Aorta (tissue), 5 donors: ENCODE measurements around the gene FADS3. TPM values are rescaled to one million over a fixed set of nuclear protein-coding genes. Genes with fewer than 3 reads are reported as not detected.

ENCODE experiments used
- ATAC-seq: fragments of 200-7000 bp; cut with Tn5 transposase; one replicate; pipeline ENCODE4 v1.9.1; 2022; ENCODE audit warnings: moderate library complexity; ENCODE audit not compliant: low FRiP score
- DNase-seq, 2 donors: peaks; one replicate each; pipeline ENCODE4 v3.0.0-alpha.2; 2020
- H3K27ac ChIP-seq, 2 donors: one replicate each; pipeline ENCODE4 v1.5.1; 2013; ENCODE audit warnings: low read length in 2 of 2, mild to moderate bottlenecking in 2 of 2, moderate library complexity in 2 of 2, control low read depth in 1 of 2, inconsistent platforms in 1 of 2, low read depth in 1 of 2
- H3K27me3 ChIP-seq, 2 donors: one replicate each; pipeline ENCODE4 v1.6.1; 2013; ENCODE audit warnings: control low read depth in 1 of 2, low read length in 1 of 2, mild to moderate bottlenecking in 1 of 2, moderate library complexity in 1 of 2; ENCODE audit not compliant: insufficient read depth in 2 of 2, control insufficient read depth in 1 of 2
- H3K36me3 ChIP-seq, 2 donors: one replicate each; pipeline ENCODE4 v1.6.1; 2013; ENCODE audit warnings: control low read depth in 1 of 2, low read length in 1 of 2, mild to moderate bottlenecking in 1 of 2; ENCODE audit not compliant: insufficient read depth in 2 of 2, control insufficient read depth in 1 of 2
- H3K4me1 ChIP-seq, 2 donors: one replicate each; pipeline ENCODE4 v1.6.1; 2013; ENCODE audit warnings: low read length in 2 of 2, control low read depth in 1 of 2, mild to moderate bottlenecking in 1 of 2, moderate library complexity in 1 of 2; ENCODE audit not compliant: insufficient read depth in 2 of 2, control insufficient read depth in 1 of 2
- H3K4me3 ChIP-seq, 2 donors: one replicate each; pipeline ENCODE4 v1.5.1; 2013; ENCODE audit warnings: low read length in 2 of 2, control low read depth in 1 of 2, mild to moderate bottlenecking in 1 of 2
- H3K9me3 ChIP-seq: one replicate; pipeline ENCODE4 v1.6.1; 2013; ENCODE audit warnings: mild to moderate bottlenecking, low read length; ENCODE audit not compliant: control insufficient read depth
- WGBS, 2 donors: extraction: QIAGEN DNeasy Blood & Tissue Kit; methylation state at CpG; one replicate each; pipeline ENCODE4 v1.1.7; 2013; 5-methylcytosine and 5-hydroxymethylcytosine counted together
- intact Hi-C, 2 donors: fragments of 100-400 bp; cut with DNase I; formaldehyde crosslinking; loops; one replicate each; pipeline versions ENCODE4 v1.14.2 to v1.15.0; 2022
- polyA plus RNA-seq, 2 donors: library from polyadenylated mRNA; stranded (reverse); fragments of 200-250 nt; gene quantifications; one replicate each; pipeline ENCODE4 v1.2.3, GENCODE V29; 2013
- total RNA-seq, 2 donors: library from RNA; stranded (reverse); fragmentation: NEBNext Ultra II Directional; extraction: Animal tissue kit (Norgen Biotek cat#: 25700); gene quantifications; one replicate each; pipeline ENCODE4 v1.2.1, GENCODE V29; 2021
- donor health status: healthy with polysubstance abuse.
- donor health status: Bipolar disorder and iron deficiency.
- donor health status: DM: no; HTN: no; CAD: no.
- donor health status: DM: no; HTN: no; CAD: no.
- donor health status: DM: yes; HTN: yes; CAD: no.

FADS3 gene
- total and polyA plus RNA-seq, 4 donors: 33.8 to 402 (median 150) TPM

DNA sequence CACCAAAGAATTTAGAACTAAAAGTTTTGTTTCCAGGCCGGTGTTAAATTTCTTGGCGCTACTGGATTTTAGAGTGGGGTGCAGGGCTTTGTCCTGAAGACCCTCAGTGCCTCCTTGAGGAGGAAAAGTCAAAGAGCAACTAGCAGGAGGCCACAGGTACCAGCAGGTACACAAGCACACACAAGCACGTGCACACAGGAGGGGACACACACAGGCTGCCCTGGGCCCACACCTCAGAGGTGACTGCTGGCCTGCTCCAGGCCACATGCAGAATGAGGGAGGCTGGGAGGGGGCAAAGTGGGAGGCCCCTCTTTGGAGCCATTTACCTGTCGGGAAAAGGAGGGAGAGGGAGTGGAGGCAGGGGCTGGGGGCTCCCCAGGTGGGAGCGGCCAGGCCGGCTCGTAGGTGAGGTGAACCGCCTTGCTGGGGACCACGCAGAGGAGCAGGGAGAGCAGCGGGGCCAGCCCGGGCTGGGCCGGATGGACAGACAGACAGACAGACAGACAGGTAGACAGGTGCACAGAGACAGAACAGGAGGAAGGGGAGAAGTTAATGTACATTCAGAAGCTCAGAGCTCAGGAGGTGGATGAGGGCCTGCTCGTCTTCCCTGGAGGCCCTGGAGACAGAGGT lies 13.8 kb upstream of the FADS3 start:
- Histone ChIP-seq H3K4me3 (no peak overlapping the region), H3K27me3 (no peaks in the 10 kb centered on the region), H3K27ac (no peak overlapping the region), H3K9me3 (no peaks in the 10 kb centered on the region), H3K36me3 (no peaks in the 10 kb centered on the region), H3K4me1 (no peaks in the 10 kb centered on the region)
- intact Hi-C loops: no loop called here
- no peak for ATAC-seq
- no peak for DNase-seq
- 94 to 95% methylated on average over 13 of the region's 13 CpGs for WGBS, 2 donors

DNA sequence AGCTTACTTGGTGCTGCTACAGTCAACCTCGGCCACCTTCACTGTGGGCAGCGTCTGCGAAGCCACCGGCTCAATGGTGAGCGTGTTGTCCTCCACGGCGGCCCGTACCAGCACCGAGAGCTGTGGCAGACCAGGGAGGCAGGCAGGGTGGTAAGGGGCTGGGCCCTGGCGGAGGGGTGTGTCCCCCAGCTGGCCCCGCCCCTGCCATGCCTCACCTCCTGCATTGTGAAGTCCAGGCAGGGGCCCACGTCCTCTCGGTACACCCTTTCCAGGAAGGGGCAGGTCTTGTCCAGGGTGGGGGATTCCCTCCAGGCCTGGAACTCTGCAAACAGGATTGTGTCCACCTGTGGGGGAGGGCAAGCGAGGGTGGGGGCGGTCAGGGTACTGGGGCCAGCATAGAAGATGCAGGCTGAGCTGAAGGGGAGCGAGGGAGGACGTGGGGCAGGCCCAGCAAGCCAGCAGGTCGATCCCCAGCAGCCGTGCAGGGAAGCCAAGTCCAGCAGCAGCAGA lies 13.2 kb upstream of the FADS3 start:
- DNase-seq: no peak
- Histone ChIP-seq H3K4me3 (no peak overlapping the region), H3K4me1 (no peaks in the 10 kb centered on the region), H3K27me3 (no peaks in the 10 kb centered on the region), H3K36me3 (no peaks in the 10 kb centered on the region), H3K9me3 (no peaks in the 10 kb centered on the region), H3K27ac (no peak overlapping the region)
- no peak for ATAC-seq
- 78 to 79% methylated on average over 18 to 19 of the region's 19 CpGs for WGBS, 2 donors
- intact Hi-C loops: no loop called here

DNA sequence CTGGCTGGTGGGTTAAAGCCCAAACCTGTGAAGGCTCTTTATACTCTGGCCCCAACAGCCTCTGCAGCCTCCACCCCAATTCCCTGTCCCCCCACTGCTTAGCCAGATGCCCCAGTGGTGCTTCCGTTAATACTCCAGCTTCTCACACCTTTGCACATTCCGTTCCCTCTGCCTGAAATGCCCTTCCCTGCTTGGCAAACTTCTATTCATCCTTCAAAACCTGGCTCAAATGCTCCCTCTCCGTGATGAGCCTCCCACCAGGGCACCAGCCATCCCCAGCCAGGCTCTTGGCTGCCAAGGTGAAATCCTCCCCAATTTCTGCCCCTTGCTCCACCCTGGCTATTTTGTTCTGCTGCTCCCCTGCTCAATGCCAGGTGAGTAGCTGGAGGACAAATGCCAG lies 12.5 kb upstream of the FADS3 start:
- H3K4me1 ChIP-seq: no peaks in the 10 kb centered on the region
- DNase-seq: no peak
- H3K36me3 ChIP-seq: no peaks in the 10 kb centered on the region
- no peak for ATAC-seq
- 97% methylated on average over 3 of the region's 3 CpGs for WGBS, 2 donors
- no peaks in the 10 kb centered on the region for H3K27me3 ChIP-seq
- H3K27ac ChIP-seq: no peak overlapping the region
- no peaks in the 10 kb centered on the region for H3K9me3 ChIP-seq
- no peak overlapping the region for H3K4me3 ChIP-seq
- intact Hi-C loops: no loop called here

DNA sequence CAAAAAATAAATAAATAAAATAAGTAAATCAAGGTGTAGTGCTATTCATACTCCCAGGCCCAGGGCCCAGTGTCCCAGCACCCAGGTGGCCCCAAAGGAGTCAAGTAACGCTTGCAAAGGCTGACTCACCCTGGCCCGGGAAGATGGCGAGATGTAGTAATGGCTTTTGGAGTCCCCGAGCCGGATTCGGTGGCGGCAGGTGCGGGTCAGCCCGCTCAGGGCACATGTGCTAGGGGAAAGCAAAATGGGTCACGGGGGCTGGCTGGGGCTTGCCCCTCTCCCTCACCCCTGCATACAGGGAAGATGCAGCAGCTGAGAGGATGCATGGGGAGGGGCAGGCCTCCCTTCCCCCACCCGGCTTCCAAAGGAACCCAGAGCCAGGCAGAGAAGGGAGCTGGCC lies 11.0 kb upstream of the FADS3 start:
- no peak for ATAC-seq
- no peaks in the 10 kb centered on the region for H3K4me1 ChIP-seq
- no peaks in the 10 kb centered on the region for H3K9me3 ChIP-seq
- no peaks in the 10 kb centered on the region for H3K27me3 ChIP-seq
- H3K27ac ChIP-seq: no peak overlapping the region
- intact Hi-C loops: no loop called here
- WGBS, 2 donors: 93 to 95% methylated on average over 11 of the region's 11 CpGs
- H3K36me3 ChIP-seq: no peaks in the 10 kb centered on the region
- no peak overlapping the region for H3K4me3 ChIP-seq
- no peak for DNase-seq

DNA sequence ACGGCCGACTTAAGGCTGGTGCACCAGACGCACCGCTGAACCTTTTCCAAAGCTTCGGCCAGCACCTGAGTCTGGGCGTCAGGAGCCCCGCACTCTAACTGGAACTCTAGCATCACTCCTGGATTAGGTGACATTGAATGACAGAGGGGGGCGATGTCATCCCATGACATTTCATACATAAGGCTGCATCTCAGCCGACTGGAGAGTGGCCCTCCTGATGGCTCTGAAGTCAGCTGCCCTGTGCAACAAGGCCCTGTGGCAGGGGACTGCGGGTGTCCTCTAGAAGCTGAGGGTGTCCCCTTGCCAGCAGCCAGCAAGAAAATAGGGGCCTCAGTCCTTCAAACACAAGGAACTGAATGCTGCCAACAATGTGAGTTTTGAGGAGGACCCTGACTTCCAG lies 10.1 kb upstream of the FADS3 start:
- no peak overlapping the region for H3K27ac ChIP-seq
- intact Hi-C loops: loop anchor here in 1 of 2 donors (2.0 kb wide), 1 partner anchor 179 kb away; no protein-coding TSS in a partner anchor
- H3K27me3 ChIP-seq: no peaks in the 10 kb centered on the region
- H3K9me3 ChIP-seq: no peaks in the 10 kb centered on the region
- H3K4me3 ChIP-seq: no peak overlapping the region
- DNase-seq (no peak), ATAC-seq (no peak)
- H3K4me1 ChIP-seq: no peaks in the 10 kb centered on the region
- WGBS, 2 donors: 91% methylated on average over 10 of the region's 10 CpGs
- H3K36me3 ChIP-seq: no peaks in the 10 kb centered on the region

DNA sequence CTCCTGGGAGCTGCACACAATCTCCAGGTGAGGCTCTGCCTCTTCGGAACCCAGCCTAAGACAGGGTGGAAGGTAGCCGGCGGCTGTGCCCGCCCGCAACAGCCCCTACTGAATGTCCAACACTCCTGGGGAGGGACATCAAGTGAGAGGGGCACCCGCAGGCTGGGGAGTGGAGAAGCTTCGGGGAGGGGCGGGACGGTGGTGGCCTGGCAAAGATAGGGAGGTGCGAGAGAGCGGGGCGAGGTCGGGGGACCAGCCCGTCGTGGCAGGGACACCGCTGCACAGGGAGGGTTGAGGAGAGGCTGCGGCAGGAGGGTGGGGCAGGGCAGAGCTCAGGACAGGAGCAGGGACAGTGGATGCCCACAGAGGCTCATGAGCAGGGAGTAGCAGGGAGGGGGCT lies 8.9 kb upstream of the FADS3 start:
- ATAC-seq (no peak), DNase-seq (no peak)
- H3K9me3 ChIP-seq: no peaks in the 10 kb centered on the region
- H3K36me3 ChIP-seq: no peaks in the 10 kb centered on the region
- H3K27me3 ChIP-seq: no peaks in the 10 kb centered on the region
- no peak overlapping the region for H3K27ac ChIP-seq
- no peaks in the 10 kb centered on the region for H3K4me1 ChIP-seq
- 91 to 93% methylated on average over 17 of the region's 17 CpGs for WGBS, 2 donors
- intact Hi-C loops: loop anchor here in 1 of 2 donors (2.0 kb wide), 1 partner anchor 181 kb away; no protein-coding TSS in a partner anchor
- H3K4me3 ChIP-seq: no peak overlapping the region

DNA sequence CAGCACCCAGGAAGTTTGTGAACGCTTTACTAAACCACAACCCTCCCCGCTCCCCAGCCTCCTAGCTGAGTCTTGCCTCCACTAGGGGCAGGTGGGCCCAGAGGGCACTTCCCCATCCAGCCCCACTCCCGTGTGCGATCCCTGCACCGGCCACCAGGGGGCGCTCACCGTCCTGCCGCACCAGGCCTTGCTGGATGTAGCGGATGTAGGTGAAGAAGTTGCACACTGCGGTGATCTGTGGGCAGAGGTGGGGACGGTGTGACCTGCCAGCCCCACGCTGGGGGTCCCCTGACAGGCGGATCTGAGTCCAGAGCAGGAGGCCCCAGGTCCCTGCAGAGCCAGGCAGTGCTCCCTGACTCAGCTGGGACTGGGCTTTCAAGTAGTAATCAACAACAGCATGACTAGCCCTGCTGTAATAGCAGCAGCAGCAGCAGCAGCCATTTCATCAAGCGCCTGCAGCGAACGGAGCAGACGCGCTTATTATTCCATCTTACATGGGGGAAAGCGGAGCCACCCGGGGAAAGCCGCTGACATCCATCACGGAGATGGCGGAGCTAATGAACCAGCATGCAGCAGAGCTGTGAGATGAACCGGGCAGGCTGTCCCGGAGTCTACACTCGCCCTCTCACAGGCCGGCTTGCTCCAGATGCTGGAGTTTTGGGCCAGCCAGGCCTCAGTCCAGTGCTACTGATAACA lies 7.9 kb upstream of the FADS3 start:
- no peaks in the 10 kb centered on the region for H3K9me3 ChIP-seq
- no peaks in the 10 kb centered on the region for H3K36me3 ChIP-seq
- no peak overlapping the region for H3K4me3 ChIP-seq
- no peak overlapping the region for H3K27ac ChIP-seq
- WGBS, 2 donors: 49% methylated on average over 27 of the region's 27 CpGs
- no peaks in the 10 kb centered on the region for H3K27me3 ChIP-seq
- DNase-seq (peak; percentile 89 to 96), ATAC-seq (peak; percentile 89)
- no peaks in the 10 kb centered on the region for H3K4me1 ChIP-seq
- intact Hi-C loops: loop anchor here (1.0 to 5.0 kb wide), 6 partner anchors 28 to 210 kb away; no protein-coding TSS in a partner anchor

DNA sequence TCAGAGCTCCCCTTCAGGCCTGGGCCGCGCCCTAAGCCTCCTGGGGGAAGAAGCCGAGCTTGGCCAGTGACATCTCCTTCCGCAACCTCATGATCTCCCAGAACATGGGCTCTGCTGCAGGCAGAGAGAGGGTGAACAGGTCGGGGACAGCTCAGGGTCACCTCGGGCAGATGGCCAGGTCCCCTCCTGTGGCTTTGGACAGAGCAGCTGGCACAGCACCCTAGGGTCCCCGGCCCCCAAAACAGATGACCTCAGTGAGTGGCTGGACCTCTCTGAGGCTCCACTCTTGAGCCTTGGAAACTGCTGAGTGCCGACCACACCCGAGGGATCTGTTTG lies 6.9 kb upstream of the FADS3 start:
- no peak for ATAC-seq
- H3K36me3 ChIP-seq: no peaks in the 10 kb centered on the region
- no peaks in the 10 kb centered on the region for H3K27me3 ChIP-seq
- H3K4me3 ChIP-seq: no peak overlapping the region
- H3K9me3 ChIP-seq: no peaks in the 10 kb centered on the region
- 90% methylated on average over 9 of the region's 9 CpGs for WGBS, 2 donors
- intact Hi-C loops: loop anchor here (2.0 to 5.0 kb wide), 5 partner anchors 27 to 211 kb away; no protein-coding TSS in a partner anchor
- no peaks in the 10 kb centered on the region for H3K4me1 ChIP-seq
- no peak for DNase-seq
- H3K27ac ChIP-seq: no peak overlapping the region
